ENCODE data around the gene TMCC2.
"Not testable (repeated sequence)": the region's sequence is repeated elsewhere in the genome, so short reads cannot be mapped to it uniquely, and the experiment has no call there.

Gene TMCC2

GRCh38 chr1:205216588-205216987, 11.2 kb upstream of the TMCC2 start:
- DNase-seq, result no peak

GRCh38 chr1:205217418-205217817, 10.3 kb upstream of the TMCC2 start:
- DNase-seq, result no peak

- no peak for DNase-seq
Observed at GRCh38 chr1:205220421-205220820, 7.3 kb upstream of the TMCC2 start.

GRCh38 chr1:205224736-205225135, 3.0 kb upstream of the TMCC2 start:
- no peak for DNase-seq

GRCh38 chr1:205225901-205226765, 1.6 kb upstream of the TMCC2 start:
- DNase-seq, result no peak

GRCh38 chr1:205226868-205227583, 720 bp upstream of the TMCC2 start:
- DNase-seq, result no peak

- DNase-seq, result no peak
Observed at GRCh38 chr1:205228093-205228521, 361 bp downstream of the TMCC2 start.

GRCh38 chr1:205229399-205229871, 1.7 kb downstream of the TMCC2 start:
- DNase-seq, result peak in 1 of 2 donors; percentile 49

- DNase-seq, result peak in 1 of 2 donors; percentile 41
Observed at GRCh38 chr1:205229916-205230700, 2.4 kb downstream of the TMCC2 start.

- no peak for DNase-seq
Observed at GRCh38 chr1:205230982-205231381, 3.2 kb downstream of the TMCC2 start.

- DNase-seq, result no peak
Observed at GRCh38 chr1:205232127-205232820, 4.5 kb downstream of the TMCC2 start.

- DNase-seq, result no peak
Observed at GRCh38 chr1:205232945-205233397, 5.2 kb downstream of the TMCC2 start.

GRCh38 chr1:205233986-205234385, 6.2 kb downstream of the TMCC2 start:
- not testable (repeated sequence) for DNase-seq

- no peak for DNase-seq
Observed at GRCh38 chr1:205235951-205236350, 8.2 kb downstream of the TMCC2 start.

GRCh38 chr1:205236526-205236925, 8.8 kb downstream of the TMCC2 start:
- no peak for DNase-seq

GRCh38 chr1:205236951-205237475, 9.3 kb downstream of the TMCC2 start:
- no peak for DNase-seq

GRCh38 chr1:205237526-205238484, 10.1 kb downstream of the TMCC2 start:
- peak in 1 of 2 donors; percentile 38 for DNase-seq

GRCh38 chr1:205239078-205239477, 11.3 kb downstream of the TMCC2 start:
- no peak for DNase-seq

GRCh38 chr1:205240118-205240517, 12.4 kb downstream of the TMCC2 start:
- DNase-seq, result no peak

GRCh38 chr1:205240569-205240968, 12.8 kb downstream of the TMCC2 start:
- no peak for DNase-seq

Data from bone marrow (tissue), 2 donors.